Measurements from ENCODE around the gene SEC14L2. TPM values are rescaled to one million over a fixed set of nuclear protein-coding genes. Genes with fewer than 3 reads are reported as not detected.
"Not testable (repeated sequence)": the region's sequence is repeated elsewhere in the genome, so short reads cannot be mapped to it uniquely, and the experiment has no call there.

Gene SEC14L2
- polyA plus RNA-seq, 4 donors: 4.3 to 8.1 (median 5.9) TPM

DNA sequence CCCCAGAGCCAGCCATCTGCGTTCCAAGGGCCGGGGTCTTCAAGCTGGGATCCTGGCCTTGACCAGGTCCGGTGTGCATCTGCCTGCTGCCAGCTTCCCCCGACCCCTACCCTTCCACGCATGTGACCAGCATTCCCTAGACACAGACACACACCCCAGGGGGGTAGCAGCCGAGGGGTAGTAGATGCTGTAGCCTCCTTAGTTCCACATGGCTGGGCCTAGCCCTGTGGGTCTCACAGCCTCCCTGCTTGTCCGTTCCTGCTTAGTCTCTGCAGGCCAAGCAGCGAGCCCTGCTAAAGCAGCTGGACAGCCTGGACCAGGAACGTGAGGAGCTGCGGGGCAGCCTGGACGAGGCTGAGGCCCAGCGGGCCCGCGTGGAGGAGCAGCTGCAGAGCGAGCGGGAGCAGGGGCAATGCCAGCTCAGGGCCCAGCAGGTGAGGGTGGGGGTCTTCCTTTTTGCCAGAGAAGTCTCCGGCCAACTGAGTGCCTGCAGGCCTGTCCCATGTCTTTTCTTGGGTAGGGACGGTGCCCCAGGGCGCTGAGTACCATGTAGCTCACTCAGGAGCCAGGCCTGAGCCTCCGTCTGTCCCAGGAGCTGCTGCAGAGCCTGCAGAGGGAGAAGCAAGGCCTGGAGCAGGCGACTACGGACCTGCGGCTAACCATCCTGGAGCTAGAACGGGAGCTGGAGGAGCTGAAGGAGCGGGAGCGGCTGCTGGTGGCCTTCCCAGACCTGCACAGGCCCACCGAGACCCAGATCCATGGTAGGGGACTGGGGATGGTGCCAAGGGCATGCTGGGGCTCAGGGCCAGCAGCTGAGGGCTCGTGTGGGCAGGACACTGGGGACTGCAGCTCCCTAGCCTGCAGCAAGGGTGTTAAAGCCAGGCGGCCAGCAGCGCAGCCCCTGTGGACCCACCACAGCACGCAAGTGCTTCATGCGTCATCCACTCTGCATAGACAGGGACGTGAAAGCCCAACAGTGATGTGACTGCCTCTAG is 23.2 kb upstream of the SEC14L2 start:
- DNase-seq (ENCODE audit: low read depth in 4 of 4, low spot score in 3 of 4): no peak

GRCh38 chr22:30375312-30375849 is 21.4 kb upstream of the SEC14L2 start:
- no peak for DNase-seq (ENCODE audit: low read depth in 4 of 4, low spot score in 3 of 4)

DNA sequence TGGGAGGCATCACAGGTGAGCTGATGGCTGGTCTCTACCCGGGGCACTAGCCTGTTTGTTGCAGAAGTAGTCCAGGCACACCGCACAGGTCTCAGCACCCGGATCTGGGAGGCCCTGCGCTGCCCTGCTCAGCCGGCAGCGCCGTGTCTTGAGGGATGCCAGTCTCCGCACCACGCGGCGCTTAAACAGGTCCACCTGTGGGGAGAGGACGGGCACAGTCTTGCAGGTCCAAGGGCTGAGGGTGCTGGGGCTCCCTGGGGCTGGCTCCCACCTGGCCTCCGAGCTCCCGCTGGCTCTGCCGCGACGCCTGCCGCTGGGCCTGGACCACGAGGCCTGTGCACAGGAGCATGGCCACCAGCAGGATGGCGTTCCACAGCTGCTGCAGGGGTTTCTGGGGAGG is 16.8 kb upstream of the SEC14L2 start:
- DNase-seq (ENCODE audit: low read depth in 4 of 4, low spot score in 3 of 4): no peak

DNA sequence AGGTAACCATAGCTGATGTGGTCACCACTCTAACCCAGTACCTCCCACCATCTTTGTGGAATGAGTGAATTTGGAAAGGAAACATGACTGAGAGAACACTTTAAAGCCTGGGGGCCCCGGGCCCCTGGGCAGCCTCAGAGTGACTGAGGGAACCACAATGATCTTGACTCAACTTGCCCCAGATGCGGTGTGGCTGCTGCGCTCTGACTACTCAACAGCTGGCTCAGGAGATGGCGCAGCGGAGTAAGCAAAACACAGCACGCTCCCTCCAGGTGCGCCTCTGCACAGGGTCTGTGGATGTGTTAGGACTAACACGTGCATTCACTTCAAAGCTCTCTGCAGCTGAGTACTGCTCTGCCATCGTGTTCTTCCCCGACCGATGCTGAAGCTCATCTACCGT is 15.6 kb upstream of the SEC14L2 start:
- DNase-seq (ENCODE audit: low read depth in 4 of 4, low spot score in 3 of 4): no peak

GRCh38 chr22:30382340-30382739 is 14.5 kb upstream of the SEC14L2 start:
- no peak for DNase-seq (ENCODE audit: low read depth in 4 of 4, low spot score in 3 of 4)

GRCh38 chr22:30383061-30383460 is 13.8 kb upstream of the SEC14L2 start:
- DNase-seq (ENCODE audit: low read depth in 4 of 4, low spot score in 3 of 4): no peak

DNA sequence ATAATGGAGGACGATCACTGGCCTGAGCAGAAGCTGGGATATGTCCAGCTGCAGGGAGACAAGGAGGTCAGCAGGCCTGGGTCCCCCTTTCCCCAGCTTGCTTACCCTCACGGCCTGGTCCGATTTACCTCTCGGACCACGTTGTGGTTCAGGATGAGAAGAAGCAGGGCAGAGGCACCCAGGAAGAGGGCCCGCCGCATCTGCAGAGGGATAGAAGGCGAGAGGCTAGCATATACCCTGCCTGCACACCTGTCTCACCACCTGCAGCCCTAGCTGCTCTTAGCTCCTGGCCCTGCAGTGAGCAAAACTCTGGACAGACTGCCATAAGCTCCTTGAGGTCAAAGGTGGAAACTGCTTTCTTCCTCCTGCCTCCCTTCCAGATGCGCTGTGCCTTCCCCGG is 10.9 kb upstream of the SEC14L2 start:
- no peak for DNase-seq (ENCODE audit: low read depth in 4 of 4, low spot score in 3 of 4)

DNA sequence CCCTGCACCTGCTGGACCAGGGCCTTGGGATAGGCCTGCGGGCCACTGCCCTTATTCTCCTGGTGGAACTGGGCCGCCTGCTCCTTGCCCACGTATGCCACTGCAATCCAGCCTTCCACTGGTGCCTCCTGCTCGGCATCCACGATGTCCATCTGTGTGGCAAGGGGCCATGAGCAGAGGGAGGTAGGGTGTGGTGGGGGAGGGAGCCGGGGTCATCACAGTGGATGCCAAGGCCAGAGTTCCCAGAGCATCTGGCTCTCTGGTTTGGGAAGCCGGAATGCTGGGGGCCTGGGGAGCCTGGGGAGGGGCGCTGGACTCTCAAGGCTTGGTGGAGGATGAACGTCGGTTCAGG is 10.2 kb upstream of the SEC14L2 start:
- DNase-seq (ENCODE audit: low read depth in 4 of 4, low spot score in 3 of 4): no peak

GRCh38 chr22:30386960-30387827 is 9.6 kb upstream of the SEC14L2 start, which contains the start of gene RNF215:
Gene RNF215 (minus strand): TSS chr22:30387411. CDS start chr22:30387313, 98 bp downstream.
- peak in 3 of 4 donors; percentile 64 to 78 (median 72) for DNase-seq (ENCODE audit: low read depth in 4 of 4, low spot score in 3 of 4)

- no peak for DNase-seq (ENCODE audit: low read depth in 4 of 4, low spot score in 3 of 4)
Observed at GRCh38 chr22:30390974-30391691, 5.7 kb upstream of the SEC14L2 start.

- no peak for DNase-seq (ENCODE audit: low read depth in 4 of 4, low spot score in 3 of 4)
Observed at GRCh38 chr22:30392661-30393321, 4.0 kb upstream of the SEC14L2 start.

GRCh38 chr22:30393322-30393680 is 3.5 kb upstream of the SEC14L2 start:
- DNase-seq (ENCODE audit: low read depth in 4 of 4, low spot score in 3 of 4): no peak

DNA sequence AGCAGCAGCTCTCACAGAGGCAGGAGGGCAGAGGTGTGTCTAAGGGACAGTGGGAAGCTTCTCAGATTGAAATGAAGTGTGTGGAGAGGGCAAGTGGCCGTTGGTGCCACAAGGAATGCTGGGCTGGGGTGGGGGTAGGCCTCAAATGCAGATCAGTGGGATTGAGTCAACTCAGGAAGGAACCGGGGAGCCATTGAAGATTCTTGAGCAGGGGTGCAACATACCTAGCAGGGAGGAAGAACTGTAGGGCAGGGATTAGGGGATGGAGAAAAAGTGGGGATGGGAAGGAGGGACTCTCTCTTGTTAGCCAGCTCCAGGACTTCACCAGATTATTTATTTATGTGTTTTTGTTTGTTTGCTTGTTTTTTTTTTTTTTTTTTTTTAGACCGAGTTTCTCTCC is 2.9 kb upstream of the SEC14L2 start:
- DNase-seq (ENCODE audit: low read depth in 4 of 4, low spot score in 3 of 4): no peak

GRCh38 chr22:30397656-30398635 is 1.1 kb downstream of the SEC14L2 start:
- DNase-seq (ENCODE audit: low read depth in 4 of 4, low spot score in 3 of 4): no peak

DNA sequence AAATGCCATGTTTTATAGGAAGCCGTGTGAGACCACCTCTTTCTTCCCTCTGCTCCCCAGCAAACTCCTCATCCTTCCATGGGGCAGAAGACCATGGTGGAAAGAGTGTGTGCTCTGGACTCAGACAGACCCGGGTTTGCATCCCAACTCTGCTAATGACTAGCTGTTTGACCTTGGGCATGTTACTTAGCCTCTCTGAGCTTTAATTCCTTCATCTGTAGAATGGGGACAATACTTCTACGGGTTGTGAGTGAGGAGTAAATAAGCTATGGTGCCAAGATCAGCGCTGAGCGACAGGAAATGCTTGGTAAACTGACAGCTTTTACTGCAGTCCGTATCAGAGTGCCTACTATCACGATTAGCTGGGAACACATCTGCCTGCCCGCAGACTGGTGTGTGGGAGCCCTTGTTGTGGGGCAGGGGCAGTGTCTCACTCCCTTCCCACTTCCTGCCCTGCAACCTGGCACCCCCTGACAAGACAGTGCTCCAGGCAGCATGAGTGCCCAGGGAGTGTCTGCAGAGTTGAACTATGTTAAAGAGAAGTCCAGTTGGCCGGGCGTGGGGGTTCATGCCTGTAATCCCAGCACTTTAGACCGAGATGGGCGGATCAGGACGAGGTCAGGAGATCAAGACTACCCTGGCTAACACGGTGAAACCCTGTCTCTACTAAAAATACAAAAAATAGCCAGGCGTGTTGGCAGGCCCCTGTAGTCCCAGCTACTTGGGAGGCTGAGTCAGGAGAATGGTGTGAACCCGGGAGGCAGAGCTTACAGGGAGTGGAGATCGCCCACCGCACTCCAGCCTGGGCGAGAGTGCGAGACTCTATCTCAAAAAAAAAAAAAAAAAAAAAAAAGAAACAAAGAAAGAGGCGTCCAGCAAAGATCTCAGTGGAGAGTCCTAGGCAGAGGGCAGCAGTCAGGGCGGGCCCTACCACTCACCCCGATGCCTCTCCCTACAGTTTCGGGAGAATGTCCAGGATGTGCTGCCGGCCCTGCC is 2.2 kb downstream of the SEC14L2 start:
- no peak for DNase-seq (ENCODE audit: low read depth in 4 of 4, low spot score in 3 of 4)

GRCh38 chr22:30399718-30400117 is 2.9 kb downstream of the SEC14L2 start:
- no peak for DNase-seq (ENCODE audit: low read depth in 4 of 4, low spot score in 3 of 4)

DNA sequence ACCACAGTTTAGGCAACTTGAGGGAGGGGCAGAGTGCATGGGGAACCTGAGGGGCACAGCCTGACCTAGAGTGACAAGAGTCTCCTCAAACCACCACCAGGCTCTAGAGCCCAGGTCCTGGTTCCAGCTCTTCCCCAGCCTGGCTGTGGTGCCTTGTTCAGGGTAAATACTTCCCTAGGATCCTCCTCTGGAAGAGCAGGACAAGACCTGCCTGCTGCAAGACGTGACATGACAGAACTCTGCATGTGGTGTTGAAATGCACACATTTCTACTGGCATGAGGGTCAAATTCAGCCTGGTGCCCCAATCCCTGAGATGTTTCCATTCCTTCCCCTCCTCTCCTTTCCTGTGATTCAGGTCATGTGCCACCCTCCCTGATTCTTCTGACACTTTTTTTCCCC is 3.3 kb downstream of the SEC14L2 start:
- DNase-seq (ENCODE audit: low read depth in 4 of 4, low spot score in 3 of 4): no peak

DNA sequence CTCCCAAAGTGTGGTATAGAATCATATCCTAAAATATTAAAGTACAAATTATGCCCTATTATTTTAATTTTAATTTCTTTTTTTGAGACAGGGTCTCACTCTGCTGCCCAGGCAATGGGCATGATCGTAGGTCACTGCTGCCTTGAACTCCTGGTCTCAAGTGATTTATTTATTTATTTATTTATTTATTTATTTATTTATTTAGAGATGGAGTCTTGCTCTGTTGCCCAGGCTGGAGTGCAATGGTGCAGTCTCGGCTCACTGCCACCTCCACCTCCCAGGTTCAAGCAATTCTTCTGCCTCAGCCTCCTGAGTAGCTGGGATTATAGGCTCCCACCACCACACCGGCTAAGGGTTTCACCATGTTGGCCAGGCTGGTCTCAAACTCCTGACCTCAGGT is 4.2 kb downstream of the SEC14L2 start:
- DNase-seq (ENCODE audit: low read depth in 4 of 4, low spot score in 3 of 4): not testable (repeated sequence)

Data from left renal pelvis (tissue), 4 donors.